Measurements from ENCODE around the gene BST1. TPM values are rescaled to one million over a fixed set of nuclear protein-coding genes. Genes with fewer than 3 reads are reported as not detected.

The BST1 gene
- total and polyA plus RNA-seq, 2 experiments from 2014 or later: 0.99 to 1.8 TPM

- Histone ChIP-seq H3K36me3 (ENCODE audit: insufficient read depth) (0 out of 2 replicates have a peak, but pooled peaks cover 6% of the 10 kb centered on the region), H3K4me1 (ENCODE audit: insufficient read depth) (no peaks in the 10 kb centered on the region), H3K27me3 (ENCODE audit: insufficient read depth) (no peaks in the 10 kb centered on the region), H3K79me2 (replicated peaks; ENCODE audit: insufficient read depth) (no peaks in the 10 kb centered on the region), H3K4me2 (no peak overlapping the region), H4K20me1 (replicated peaks; ENCODE audit: insufficient read depth) (no peaks in the 10 kb centered on the region), H3K9me2 (ENCODE audit: insufficient read depth) (no peaks in the 10 kb centered on the region; the same call in none of the 2 replicates), H3K4me3 (no peak overlapping the region), H3F3A (replicated peaks; ENCODE audit: low read depth) (no peaks in the 10 kb centered on the region), H3K27ac (ENCODE audit: low read depth) (no peak overlapping the region), H2AFZ (no peak overlapping the region)
- no peaks in the 10 kb centered on the region for H3K36me3 Mint-ChIP-seq (ENCODE audit: low read depth)
- no peaks in the 10 kb centered on the region for H3K9me3 Mint-ChIP-seq
- ATAC-seq (no peak), DNase-seq (ENCODE audit: low spot score) (no peak)
- TF ChIP-seq ZNF114 (CRISPR knock-in tag; IDR thresholded peaks at IDR 0.05): no peak
- TF ChIP-seq STAT1 (IDR thresholded peaks at IDR 0.05; ENCODE audit: unreplicated experiment): no peak
- no peak for TF ChIP-seq CTCF (conservative IDR thresholded peaks at IDR 0.05; ENCODE audit: low read depth in 2 of 2)
- no peak for TF ChIP-seq ZNF331 (CRISPR knock-in tag; IDR thresholded peaks at IDR 0.05; ENCODE audit: low read depth)
- TF ChIP-seq EZH2phosphoT487 (IDR thresholded peaks at IDR 0.05; ENCODE audit: unreplicated experiment): no peak
- TF ChIP-seq POLR2AphosphoS5 (IDR thresholded peaks at IDR 0.05; ENCODE audit: low read depth): no peak
- no peak for TF ChIP-seq REST (IDR thresholded peaks at IDR 0.05; ENCODE audit: unreplicated experiment)
- no peak for TF ChIP-seq ETS1 (IDR thresholded peaks at IDR 0.05)
- no peak for TF ChIP-seq EZH2 (IDR thresholded peaks at IDR 0.05; ENCODE audit: low read depth, unreplicated experiment)
- no peak for TF ChIP-seq CREB1 (CRISPR knock-in tag; IDR thresholded peaks at IDR 0.05; ENCODE audit: low read depth)
- no peak for TF ChIP-seq JUNB (IDR thresholded peaks at IDR 0.05; ENCODE audit: unreplicated experiment)
- TF ChIP-seq NANOG (IDR thresholded peaks at IDR 0.05; ENCODE audit: borderline replicate concordance): no peak
- TF ChIP-seq ZNF462 (CRISPR knock-in tag; IDR thresholded peaks at IDR 0.05): no peak
- no peak overlapping the region for H3K4me3 Mint-ChIP-seq
- H3K4me1 Mint-ChIP-seq: no peaks in the 10 kb centered on the region
- peaks cover 1% of the 10 kb centered on the region for H3K27me3 Mint-ChIP-seq (ENCODE audit: insufficient read depth, low read depth, poor library complexity)
- H3K27ac Mint-ChIP-seq: no peak overlapping the region
Measured at GRCh38 chr4:15754323-15754722, 51.5 kb downstream of the BST1 start.

All from GM23338 (cell line).